Thyroid gland (tissue), 4 donors: ENCODE data around the gene RAB8B.

ENCODE experiments used
- POLR2A ChIP-seq, 2 donors: fragments of 450-650 bp; IDR thresholded peaks; one replicate each; pipeline ENCODE4 v1.6.1; 2017; ENCODE audit warnings: antibody characterized with exemption in 2 of 2, mild to moderate bottlenecking in 2 of 2, moderate library complexity in 1 of 2
- TF ChIP-seq, protein P1 (sequence below), 6 experiments: fragments of 200-600 bp in 3 of 6; fragments of 450-650 bp in 3 of 6; sonication (generic) in 3 of 6; IDR thresholded peaks; one replicate each; pipeline ENCODE4 v1.5.1; 2016 to 2019; ENCODE audit warnings: antibody characterized with exemption in 6 of 6, mild to moderate bottlenecking in 2 of 6, inconsistent platforms in 1 of 6, moderate library complexity in 1 of 6

DNA sequence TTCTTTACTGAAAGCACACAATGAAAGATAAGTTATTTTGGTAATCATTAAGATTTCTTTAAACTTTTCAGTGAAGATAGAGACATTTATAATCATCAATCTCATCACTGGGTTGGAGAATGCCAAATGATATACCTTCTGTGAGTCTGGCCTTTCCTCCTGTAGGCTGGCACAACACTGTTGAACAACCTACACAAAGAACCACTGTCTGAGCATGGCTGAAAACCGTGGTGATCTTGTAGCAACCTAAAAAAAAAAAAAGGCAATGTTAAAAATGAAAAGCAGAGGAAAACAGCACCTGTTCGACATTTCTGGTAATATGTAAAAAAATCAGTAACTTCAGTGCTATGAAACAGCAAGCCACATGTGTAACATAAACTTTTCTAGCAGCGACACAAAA is 33.9 kb upstream of the RAB8B start:
- TF ChIP-seq, protein P1, sequence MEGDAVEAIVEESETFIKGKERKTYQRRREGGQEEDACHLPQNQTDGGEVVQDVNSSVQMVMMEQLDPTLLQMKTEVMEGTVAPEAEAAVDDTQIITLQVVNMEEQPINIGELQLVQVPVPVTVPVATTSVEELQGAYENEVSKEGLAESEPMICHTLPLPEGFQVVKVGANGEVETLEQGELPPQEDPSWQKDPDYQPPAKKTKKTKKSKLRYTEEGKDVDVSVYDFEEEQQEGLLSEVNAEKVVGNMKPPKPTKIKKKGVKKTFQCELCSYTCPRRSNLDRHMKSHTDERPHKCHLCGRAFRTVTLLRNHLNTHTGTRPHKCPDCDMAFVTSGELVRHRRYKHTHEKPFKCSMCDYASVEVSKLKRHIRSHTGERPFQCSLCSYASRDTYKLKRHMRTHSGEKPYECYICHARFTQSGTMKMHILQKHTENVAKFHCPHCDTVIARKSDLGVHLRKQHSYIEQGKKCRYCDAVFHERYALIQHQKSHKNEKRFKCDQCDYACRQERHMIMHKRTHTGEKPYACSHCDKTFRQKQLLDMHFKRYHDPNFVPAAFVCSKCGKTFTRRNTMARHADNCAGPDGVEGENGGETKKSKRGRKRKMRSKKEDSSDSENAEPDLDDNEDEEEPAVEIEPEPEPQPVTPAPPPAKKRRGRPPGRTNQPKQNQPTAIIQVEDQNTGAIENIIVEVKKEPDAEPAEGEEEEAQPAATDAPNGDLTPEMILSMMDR (IDR thresholded peaks at IDR 0.05): no peak
- no peak for TF ChIP-seq POLR2A (IDR thresholded peaks at IDR 0.05)
